Gastrocnemius medialis (tissue), 4 donors: ENCODE results near the gene MYO1B. TPM values are rescaled to one million over a fixed set of nuclear protein-coding genes. Genes with fewer than 3 reads are reported as not detected.
A peak's percentile ranks its signal among the peaks of the same experiment; 100 is the strongest.

Experiments
- ATAC-seq, 2 donors: fragments of 150-250 bp; one replicate each; pipeline ENCODE4 v1.9.1; 2016
- DNase-seq, 2 donors: peaks; one replicate each; pipeline ENCODE4 v3.0.0-alpha.2; 2019
- H3K27ac ChIP-seq, 4 donors: fragments of 200-600 bp; sonication (generic); 1 replicate in 1 of 4; 2 replicates in 3 of 4; pipeline ENCODE4 v1.5.1; 2016 to 2018; ENCODE audit warnings: mild to moderate bottlenecking in 2 of 4, moderate library complexity in 1 of 4
- H3K27me3 ChIP-seq, 3 donors: fragments of 200-600 bp; sonication (generic) in 2 of 3; 1 replicate in 1 of 3; 2 replicates in 2 of 3; pipeline versions ENCODE4 v1.5.1 to v1.6.0; 2016 to 2019; ENCODE audit warnings: mild to moderate bottlenecking in 1 of 3, moderate library complexity in 1 of 3
- H3K36me3 ChIP-seq, 2 donors: fragments of 200-600 bp; sonication (generic) in 1 of 2; one replicate each; pipeline ENCODE4 v1.5.1; 2017 to 2018
- H3K4me1 ChIP-seq, 2 donors: fragments of 200-600 bp; sonication (generic) in 1 of 2; one replicate each; pipeline ENCODE4 v1.5.1; 2016 to 2017; ENCODE audit warnings: mild to moderate bottlenecking in 2 of 2
- H3K4me3 ChIP-seq, 4 donors: fragments of 200-600 bp; sonication (generic) in 3 of 4; 1 replicate in 1 of 4; 2 replicates in 3 of 4; pipeline ENCODE4 v1.5.1; 2016 to 2019; ENCODE audit warnings: mild to moderate bottlenecking in 2 of 4
- H3K9me3 ChIP-seq, 3 donors: fragments of 200-600 bp; sonication (generic) in 2 of 3; 1 replicate in 1 of 3; 2 replicates in 2 of 3; pipeline ENCODE4 v1.5.1; 2016 to 2019
- POLR2A ChIP-seq, 2 donors: fragments of 450-650 bp; IDR thresholded peaks; one replicate each; pipeline ENCODE4 v1.6.1; 2017; ENCODE audit warnings: antibody characterized with exemption in 2 of 2, mild to moderate bottlenecking in 2 of 2, moderate library complexity in 2 of 2
- in situ Hi-C, 4 donors: fragments of 200-750 bp; cut with MboI; loops; one replicate each; pipeline versions ENCODE4 v1.15.0 to v1.8.0; 2017; ENCODE audit warnings: low sequenced_read_pairs in 4 of 4
- intact Hi-C: fragments of 100-400 bp; cut with DNase I; formaldehyde crosslinking; loops from one replicate; pipeline ENCODE4 v1.15.1; 2023; ENCODE audit warnings: low total_unique reads
- total RNA-seq, 4 donors: library from RNA; depleted of rRNA; stranded (reverse); fragments of >200 nt; gene quantifications; one replicate each; pipeline versions ENCODE4 v1.1.0 to v1.2.3, GENCODE V29; 2016
- TF ChIP-seq, protein P1 (sequence below), 5 experiments: fragments of 450-650 bp in 3 of 5; fragments of 200-600 bp in 2 of 5; sonication (generic) in 2 of 5; IDR thresholded peaks in 4 of 5; conservative IDR thresholded peaks in 1 of 5; 1 replicate in 4 of 5; 2 replicates in 1 of 5; pipeline ENCODE4 v1.5.1; 2016 to 2019; ENCODE audit warnings: antibody characterized with exemption in 5 of 5, mild to moderate bottlenecking in 3 of 5, moderate library complexity in 3 of 5

The MYO1B gene
- total RNA-seq, 4 donors from 2014 or later = 7.0 to 10.8 (median 10.0) TPM

DNA sequence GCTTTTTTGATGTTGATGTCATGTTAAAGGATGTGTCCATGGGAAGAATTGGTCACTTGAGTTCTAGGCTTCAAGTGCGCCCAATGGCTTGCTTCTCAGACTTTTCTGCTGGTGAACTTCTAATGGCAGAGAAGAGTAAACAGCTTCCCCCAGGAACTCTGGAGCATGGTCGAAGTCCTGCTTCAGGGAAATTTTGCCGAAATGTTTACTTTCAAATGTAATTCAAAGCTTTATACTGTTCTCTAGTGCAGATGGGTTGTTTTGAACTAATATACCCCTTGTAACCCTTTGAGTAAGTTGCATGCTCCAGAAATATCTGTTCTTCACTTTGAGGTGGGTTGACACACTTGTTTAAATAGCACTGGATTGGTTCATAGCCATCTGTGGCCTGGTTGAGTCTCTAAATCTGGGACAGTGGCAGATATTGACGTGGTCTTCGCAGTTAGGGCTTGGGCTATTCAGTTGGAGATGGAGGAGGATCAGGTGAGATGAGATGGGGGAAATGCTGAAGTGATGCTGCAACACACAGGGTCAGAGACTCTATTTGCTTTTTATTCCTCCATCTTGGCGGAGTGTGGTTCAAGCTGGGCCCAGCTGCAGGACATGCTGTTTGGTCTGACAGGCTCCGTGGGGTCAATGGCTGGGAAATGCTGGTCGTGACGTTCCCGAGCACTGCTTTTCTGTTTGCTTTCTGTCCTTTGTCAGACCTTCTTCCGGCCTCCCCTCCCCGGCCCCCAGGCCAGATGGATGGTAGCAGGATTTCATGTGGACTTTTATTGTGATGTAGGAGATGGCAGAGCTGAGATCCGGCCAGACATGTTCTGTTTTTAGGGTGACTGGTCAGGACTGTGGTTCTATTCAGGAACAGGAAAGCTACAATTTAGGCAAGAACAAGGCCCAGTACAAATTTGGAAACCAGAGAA lies 35.9 kb downstream of the MYO1B start:
- TF ChIP-seq, protein P1, sequence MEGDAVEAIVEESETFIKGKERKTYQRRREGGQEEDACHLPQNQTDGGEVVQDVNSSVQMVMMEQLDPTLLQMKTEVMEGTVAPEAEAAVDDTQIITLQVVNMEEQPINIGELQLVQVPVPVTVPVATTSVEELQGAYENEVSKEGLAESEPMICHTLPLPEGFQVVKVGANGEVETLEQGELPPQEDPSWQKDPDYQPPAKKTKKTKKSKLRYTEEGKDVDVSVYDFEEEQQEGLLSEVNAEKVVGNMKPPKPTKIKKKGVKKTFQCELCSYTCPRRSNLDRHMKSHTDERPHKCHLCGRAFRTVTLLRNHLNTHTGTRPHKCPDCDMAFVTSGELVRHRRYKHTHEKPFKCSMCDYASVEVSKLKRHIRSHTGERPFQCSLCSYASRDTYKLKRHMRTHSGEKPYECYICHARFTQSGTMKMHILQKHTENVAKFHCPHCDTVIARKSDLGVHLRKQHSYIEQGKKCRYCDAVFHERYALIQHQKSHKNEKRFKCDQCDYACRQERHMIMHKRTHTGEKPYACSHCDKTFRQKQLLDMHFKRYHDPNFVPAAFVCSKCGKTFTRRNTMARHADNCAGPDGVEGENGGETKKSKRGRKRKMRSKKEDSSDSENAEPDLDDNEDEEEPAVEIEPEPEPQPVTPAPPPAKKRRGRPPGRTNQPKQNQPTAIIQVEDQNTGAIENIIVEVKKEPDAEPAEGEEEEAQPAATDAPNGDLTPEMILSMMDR (IDR thresholded peaks at IDR 0.05 in 4 of 5, conservative IDR thresholded peaks at IDR 0.05 in 1 of 5) = no peak
- no peak for TF ChIP-seq POLR2A (IDR thresholded peaks at IDR 0.05)
- Histone ChIP-seq H3K36me3 (no peaks in the 10 kb centered on the region), H3K4me1 (no peaks in the 10 kb centered on the region), H3K4me3 (no peak overlapping the region), H3K9me3 (no peaks in the 10 kb centered on the region), H3K27ac (no peak overlapping the region), H3K27me3 (no peaks in the 10 kb centered on the region)
- in situ Hi-C loops = no loop called here
- DNase-seq = no peak
- ATAC-seq = no peak
- intact Hi-C loops = no loop called here

DNA sequence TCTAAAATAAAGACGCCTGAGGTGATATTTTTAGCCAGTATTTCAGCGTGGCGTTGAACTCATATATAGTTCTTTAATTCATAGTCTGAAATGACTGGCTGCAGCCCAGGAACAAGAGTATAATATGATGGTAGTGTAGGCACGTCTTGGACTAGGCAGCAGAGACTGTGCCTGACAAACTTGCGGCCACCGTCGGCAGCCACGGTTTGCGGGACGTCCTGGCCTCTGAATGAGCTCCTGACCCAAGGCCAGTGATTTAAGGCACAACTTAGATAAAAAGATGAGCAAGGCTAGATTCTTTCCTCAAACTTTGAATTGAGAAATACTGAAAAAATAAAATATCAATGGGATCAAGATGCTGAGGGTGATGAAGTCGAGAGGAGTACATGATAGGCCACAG lies 40.0 kb downstream of the MYO1B start:
- in situ Hi-C loops (no loop called here), intact Hi-C loops (no loop called here)
- DNase-seq (no peak), ATAC-seq (no peak)
- H3K27me3 ChIP-seq = no peaks in the 10 kb centered on the region
- H3K4me1 ChIP-seq = no peaks in the 10 kb centered on the region
- H3K27ac ChIP-seq = no peak overlapping the region
- TF ChIP-seq, protein P1 (IDR thresholded peaks at IDR 0.05 in 4 of 5, conservative IDR thresholded peaks at IDR 0.05 in 1 of 5) = no peak
- TF ChIP-seq POLR2A (IDR thresholded peaks at IDR 0.05) = no peak
- H3K4me3 ChIP-seq = no peak overlapping the region
- no peaks in the 10 kb centered on the region for H3K36me3 ChIP-seq
- no peaks in the 10 kb centered on the region for H3K9me3 ChIP-seq

DNA sequence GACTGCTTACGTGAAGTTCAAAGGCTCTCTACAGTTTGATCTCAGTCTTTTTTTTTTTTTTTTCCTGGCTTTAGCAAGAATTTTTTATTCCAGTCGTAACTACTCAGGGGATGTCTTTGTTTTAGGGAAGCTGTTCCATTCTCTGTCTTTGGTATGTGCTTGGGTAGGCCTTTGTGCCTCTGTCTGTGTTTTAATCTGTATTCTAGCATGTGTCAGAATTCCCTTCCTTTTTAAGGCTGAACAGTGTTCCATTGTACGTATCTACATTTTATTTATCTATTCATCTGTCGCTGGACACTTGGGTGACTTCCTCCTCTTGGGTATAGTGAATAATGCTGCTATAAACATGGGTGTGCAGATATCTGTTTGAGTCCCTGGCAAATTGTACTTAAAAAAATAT lies 42.6 kb downstream of the MYO1B start:
- no peaks in the 10 kb centered on the region for H3K36me3 ChIP-seq
- H3K27ac ChIP-seq = no peak overlapping the region
- ATAC-seq = no peak
- in situ Hi-C loops (no loop called here), intact Hi-C loops (no loop called here)
- H3K27me3 ChIP-seq = no peaks in the 10 kb centered on the region
- no peaks in the 10 kb centered on the region for H3K4me1 ChIP-seq
- TF ChIP-seq, protein P1 (IDR thresholded peaks at IDR 0.05 in 4 of 5, conservative IDR thresholded peaks at IDR 0.05 in 1 of 5) = no peak
- TF ChIP-seq POLR2A (IDR thresholded peaks at IDR 0.05) = no peak
- no peaks in the 10 kb centered on the region for H3K9me3 ChIP-seq
- DNase-seq = no peak
- H3K4me3 ChIP-seq = no peak overlapping the region

DNA sequence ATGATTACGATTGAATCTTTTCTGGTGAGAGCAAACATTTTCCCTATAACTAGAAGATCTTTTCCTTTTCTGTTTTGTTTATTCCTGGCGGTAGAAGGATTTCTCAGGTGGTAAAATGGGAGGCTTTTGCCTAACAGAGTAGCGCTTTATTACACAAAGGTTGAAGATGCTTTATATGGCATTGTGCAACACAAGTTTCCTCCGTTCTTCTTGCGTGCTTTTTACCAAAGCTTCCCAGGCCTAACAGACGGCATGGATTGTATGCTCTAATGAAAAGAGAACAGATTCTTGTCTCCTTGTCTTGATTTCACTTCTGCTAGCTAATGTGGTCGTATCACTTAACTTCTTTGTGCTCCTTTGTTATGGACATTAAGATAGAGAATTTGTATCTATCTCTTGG lies 43.8 kb downstream of the MYO1B start:
- intact Hi-C loops = no loop called here
- no peak for DNase-seq
- no peaks in the 10 kb centered on the region for H3K9me3 ChIP-seq
- in situ Hi-C loops = no loop called here
- ATAC-seq = no peak
- TF ChIP-seq, protein P1 (IDR thresholded peaks at IDR 0.05 in 4 of 5, conservative IDR thresholded peaks at IDR 0.05 in 1 of 5) = no peak
- TF ChIP-seq POLR2A (IDR thresholded peaks at IDR 0.05) = no peak
- no peaks in the 10 kb centered on the region for H3K27me3 ChIP-seq
- no peaks in the 10 kb centered on the region for H3K4me1 ChIP-seq
- peak overlapping the region in 2 of 4 donors; percentile 3 to 10 for H3K27ac ChIP-seq
- no peak overlapping the region for H3K4me3 ChIP-seq
- no peaks in the 10 kb centered on the region for H3K36me3 ChIP-seq
